Retina (tissue), 1 donor: ENCODE measurements around the gene ANKRD63.
A peak's percentile ranks its signal among the peaks of the same experiment; 100 is the strongest.

Experiments
- DNase-seq: peaks from one replicate; pipeline ENCODE4 v3.0.0-alpha.2; 2016

The ANKRD63 gene

GRCh38 chr15:40242213-40242599 lies 40.7 kb downstream of the ANKRD63 start:
- DNase-seq: no peak

- DNase-seq: no peak
Observed at GRCh38 chr15:40241269-40242212, 41.3 kb downstream of the ANKRD63 start.

- DNase-seq: no peak
Observed at GRCh38 chr15:40240619-40241221, 42.1 kb downstream of the ANKRD63 start.

GRCh38 chr15:40239693-40240618 lies 42.9 kb downstream of the ANKRD63 start:
- no peak for DNase-seq

GRCh38 chr15:40239404-40239692 lies 43.5 kb downstream of the ANKRD63 start:
- DNase-seq: no peak

- peak; percentile 76 for DNase-seq
Observed at GRCh38 chr15:40238532-40239403, 44.1 kb downstream of the ANKRD63 start, which contains the start of gene PAK6. Gene PAK6, plus strand, starts transcription at chr15:40239063. Its CDS starts 25,723 bp downstream, at chr15:40264786.

GRCh38 chr15:40235201-40235885 lies 47.5 kb downstream of the ANKRD63 start:
- no peak for DNase-seq

GRCh38 chr15:40234783-40235182 lies 48.1 kb downstream of the ANKRD63 start:
- DNase-seq: no peak

- no peak for DNase-seq
Observed at GRCh38 chr15:40233727-40234577, 48.9 kb downstream of the ANKRD63 start.

GRCh38 chr15:40232625-40233070 lies 50.2 kb downstream of the ANKRD63 start:
- no peak for DNase-seq
